Activated CD8-positive, alpha-beta memory T cell treated with anti-CD3 and anti-CD28 coated beads for 36 hours (primary cell): ENCODE data around the gene DYNLT1. TPM values are rescaled to one million over a fixed set of nuclear protein-coding genes. Genes with fewer than 3 reads are reported as not detected.
"Not testable (repeated sequence)": the region's sequence is repeated elsewhere in the genome, so short reads cannot be mapped to it uniquely, and the experiment has no call there.

ENCODE experiments used
- CTCF ChIA-PET: fragments of 350-600 bp; sonication (Branson Sonifier 250); formaldehyde crosslinking; loops from one replicate; lab custom pipeline; 2021; ENCODE audit warnings: antibody characterized with exemption; lab: Charles Lee
- POLR2A ChIA-PET: fragments of 350-600 bp; sonication (Branson Sonifier 250); formaldehyde crosslinking; loops from one replicate; lab custom pipeline; 2021; ENCODE audit warnings: antibody characterized with exemption; lab: Charles Lee
- total RNA-seq, 2 experiments: library from RNA; stranded (reverse); gene quantifications; one replicate each; pipeline ENCODE4 v1.2.3, GENCODE V29; 2021

DYNLT1 gene
- total RNA-seq, 2 experiments from 2014 or later = 90.6 to 100 TPM

DNA sequence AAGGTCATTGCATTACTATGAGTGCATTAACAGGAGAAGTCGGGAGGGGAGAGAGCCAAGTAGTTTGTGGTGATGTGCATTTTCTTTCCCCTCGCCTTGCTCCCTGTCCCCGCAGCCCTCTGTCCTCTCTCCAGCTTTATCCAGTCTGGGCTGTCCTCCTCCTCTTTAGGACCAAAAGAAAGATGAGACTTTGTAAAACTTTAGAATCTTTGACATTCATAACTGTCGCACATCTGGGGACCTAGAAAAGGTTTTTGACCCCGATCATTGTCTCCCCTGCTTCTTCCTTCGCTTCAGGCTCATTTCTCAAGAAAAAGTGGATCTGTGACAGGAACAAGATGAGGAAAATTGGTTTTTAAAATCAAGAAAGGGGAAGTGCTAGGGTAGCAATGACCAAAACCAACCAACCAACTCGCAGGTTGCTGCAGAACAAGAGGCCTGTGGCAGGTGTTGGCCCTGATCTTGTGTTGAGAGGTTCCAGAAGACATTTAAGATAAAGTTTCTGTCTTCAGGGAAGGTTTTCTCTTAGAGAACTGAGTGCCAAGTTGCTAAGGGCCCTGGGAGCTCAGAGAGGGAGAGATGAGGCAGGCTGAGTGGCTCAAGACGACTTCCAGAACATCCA is 22.9 kb upstream of the DYNLT1 start:
- ChIA-PET POLR2A (interaction anchor here (0.6 kb wide), 2 partner anchors 10 to 152 kb away, joined by 4 to 7 read pairs; partner anchors contain the start of gene EZR), CTCF (no interaction called here)

DNA sequence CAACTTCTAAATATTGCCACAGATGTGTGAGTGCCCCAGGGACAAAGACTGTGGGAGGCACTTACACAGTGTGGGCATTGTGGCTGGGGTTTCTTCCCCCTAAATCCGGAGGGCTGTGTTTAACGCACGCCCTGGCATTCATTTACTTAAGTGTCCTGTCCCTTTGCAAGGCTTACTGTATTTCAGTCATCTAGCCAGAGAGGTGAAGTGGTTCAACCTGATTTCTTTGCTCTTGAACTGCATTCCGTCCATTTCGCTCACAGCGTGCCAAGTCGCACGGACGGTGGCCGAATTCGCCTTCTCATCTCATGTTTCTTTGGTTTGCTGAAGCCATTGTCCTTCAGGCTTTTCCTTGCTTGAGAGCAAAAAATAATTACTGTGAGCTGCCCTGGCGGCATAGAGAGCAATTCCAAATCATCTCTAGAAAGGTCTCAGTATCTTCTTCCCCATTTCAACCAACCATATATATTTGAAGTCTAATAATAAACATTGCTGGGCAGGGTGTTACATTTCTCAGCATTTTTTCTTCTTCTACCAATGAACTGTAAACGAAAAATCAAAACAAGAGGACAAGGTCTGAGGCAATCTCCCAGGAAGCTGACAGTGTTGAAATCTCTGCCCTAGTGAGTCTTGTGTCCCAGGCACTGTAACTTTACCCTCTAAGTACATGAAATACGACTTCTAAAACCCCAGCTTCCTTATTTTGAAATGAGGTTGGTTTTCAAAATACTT is 22.3 kb upstream of the DYNLT1 start:
- ChIA-PET POLR2A (interaction anchor here (0.6 kb wide), 2 partner anchors 11 to 153 kb away, joined by 4 to 7 read pairs; partner anchors contain the start of gene EZR), CTCF (no interaction called here)

DNA sequence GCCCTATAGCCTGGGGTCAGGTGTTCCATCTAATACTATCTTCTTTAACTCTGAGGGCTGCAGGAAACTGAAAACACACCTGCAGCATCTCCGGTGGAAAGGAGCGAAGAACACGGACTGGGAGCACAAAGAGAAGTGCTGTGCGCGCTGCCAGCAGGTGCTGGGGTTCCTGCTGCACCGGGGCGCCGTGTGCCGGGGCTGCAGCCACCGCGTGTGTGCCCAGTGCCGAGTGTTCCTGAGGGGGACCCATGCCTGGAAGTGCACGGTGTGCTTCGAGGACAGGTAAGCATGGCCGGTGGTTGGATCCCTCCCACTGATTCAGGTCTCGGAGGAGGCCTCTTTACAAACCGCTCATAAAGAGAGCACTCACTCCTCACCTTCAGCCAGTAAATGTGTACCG is 20.8 kb upstream of the DYNLT1 start:
- ChIA-PET POLR2A (no interaction called here), CTCF (no interaction called here)

DNA sequence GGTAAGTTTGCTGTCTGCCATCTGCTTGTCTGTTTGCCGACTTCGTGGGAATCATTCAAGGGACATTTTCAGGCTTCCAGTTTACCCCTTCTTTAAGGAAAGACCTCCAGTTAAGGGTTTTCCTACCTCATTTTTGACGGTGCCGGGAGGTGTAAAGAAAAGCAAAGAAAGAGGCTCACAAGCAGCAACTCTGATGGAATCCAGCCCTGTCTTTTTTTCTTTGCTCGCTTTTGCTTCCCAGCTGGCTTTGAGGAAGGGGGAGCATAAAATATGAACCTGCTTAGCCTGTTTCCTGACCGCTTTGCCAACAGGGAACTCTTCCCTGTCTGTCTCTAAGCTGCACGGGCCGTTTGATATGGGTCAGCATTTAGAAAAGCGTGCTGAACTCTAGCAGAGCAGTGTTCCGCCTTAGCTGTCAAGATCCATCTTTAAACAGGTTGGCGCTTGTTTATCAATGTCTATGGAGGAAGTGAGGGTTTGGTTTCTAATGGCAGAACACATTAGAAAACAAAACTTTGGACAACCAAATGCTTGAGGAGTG is 19.2 kb upstream of the DYNLT1 start:
- POLR2A ChIA-PET = no interaction called here

DNA sequence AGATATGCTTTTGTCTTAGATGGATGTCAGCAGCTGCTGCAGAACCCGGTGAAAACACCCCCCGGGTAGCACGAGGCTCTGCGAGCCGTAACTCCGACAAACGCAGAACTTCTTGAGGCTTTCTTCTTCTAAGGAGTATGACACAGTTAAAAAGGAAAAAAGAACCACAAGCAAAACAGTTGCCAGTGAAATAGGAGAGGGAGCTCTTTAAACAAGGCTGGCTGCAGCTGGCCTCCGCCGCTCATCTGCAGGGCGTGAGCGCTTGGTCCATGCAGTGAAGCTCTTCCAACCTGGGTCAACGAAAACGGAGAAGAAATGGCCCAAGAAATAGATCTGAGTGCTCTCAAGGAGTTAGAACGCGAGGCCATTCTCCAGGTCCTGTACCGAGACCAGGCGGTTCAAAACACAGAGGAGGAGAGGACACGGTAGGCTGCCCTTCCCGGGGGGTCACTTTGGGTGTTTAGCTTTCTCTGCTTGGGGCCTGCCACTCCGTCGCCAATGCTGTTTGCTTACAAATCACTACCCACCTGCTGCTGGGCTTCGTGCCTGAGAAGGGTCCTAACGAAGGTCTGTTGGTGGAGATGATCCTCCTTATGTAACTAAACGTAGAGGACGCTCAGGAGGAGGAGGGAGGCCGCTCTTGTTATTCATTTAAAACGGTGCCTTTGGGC is 18.5 kb upstream of the DYNLT1 start:
- ChIA-PET POLR2A (no interaction called here), CTCF (interaction anchor here (1.8 kb wide), 1 partner anchor 16 kb away, joined by 3 read pairs; no protein-coding TSS in a partner anchor)

More for the DNA sequence above, 19.2 kb upstream of the DYNLT1 start:
- CTCF ChIA-PET = interaction anchor here (1.0 to 1.8 kb wide), 2 partner anchors 17 to 28 kb away, joined by 3 to 4 read pairs; no protein-coding TSS in a partner anchor

DNA sequence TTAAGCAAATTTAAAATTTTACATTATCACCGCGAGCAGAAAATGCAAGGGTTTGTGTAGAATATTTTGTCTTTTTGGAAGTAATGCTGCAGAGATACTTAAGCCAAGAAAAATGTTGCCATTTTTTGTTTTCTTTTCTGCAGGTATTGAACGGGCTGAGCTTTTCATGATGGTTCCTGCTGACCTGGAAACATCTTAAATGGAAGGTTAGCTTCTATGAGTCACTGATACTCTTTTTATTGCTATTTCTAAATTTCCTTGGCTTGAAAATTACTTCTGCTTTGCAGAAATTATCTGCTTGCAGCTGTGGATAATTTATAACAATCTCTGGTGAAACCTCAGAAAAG is 18.0 kb upstream of the DYNLT1 start:
- ChIA-PET CTCF (interaction anchor here (1.0 to 1.8 kb wide), 2 partner anchors 16 to 29 kb away, joined by 3 to 4 read pairs; no protein-coding TSS in a partner anchor), POLR2A (no interaction called here)

DNA sequence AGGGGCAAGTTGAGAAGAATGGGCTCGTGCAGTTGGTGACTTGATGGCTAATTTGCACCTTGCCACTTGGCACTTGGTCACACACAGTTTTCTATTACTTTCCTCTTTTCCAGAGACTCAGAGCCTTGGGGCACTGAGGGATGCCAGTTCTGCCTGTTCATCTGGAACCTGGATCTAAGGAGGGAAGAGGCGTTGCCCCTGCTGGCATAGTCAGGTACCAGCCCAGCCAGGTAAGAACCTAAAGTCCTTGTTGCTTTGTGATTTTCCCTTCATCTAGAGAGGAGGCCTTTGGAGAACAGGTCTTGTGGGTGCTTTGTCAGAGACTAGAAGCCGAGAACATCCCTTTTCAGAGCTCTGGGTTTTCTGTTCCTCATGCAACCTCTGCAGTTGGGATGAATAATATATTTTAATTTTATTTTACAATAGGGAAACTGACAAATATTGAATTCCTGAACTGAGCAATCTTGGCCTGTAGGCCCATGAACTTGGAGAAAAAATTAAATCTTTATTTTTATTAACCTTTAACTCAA is 16.7 kb upstream of the DYNLT1 start:
- CTCF ChIA-PET = no interaction called here
- POLR2A ChIA-PET = interaction anchor here (3.2 kb wide), 1 partner anchor 17 kb away, joined by 12 read pairs; the partner anchor contains the start of gene DYNLT1

DNA sequence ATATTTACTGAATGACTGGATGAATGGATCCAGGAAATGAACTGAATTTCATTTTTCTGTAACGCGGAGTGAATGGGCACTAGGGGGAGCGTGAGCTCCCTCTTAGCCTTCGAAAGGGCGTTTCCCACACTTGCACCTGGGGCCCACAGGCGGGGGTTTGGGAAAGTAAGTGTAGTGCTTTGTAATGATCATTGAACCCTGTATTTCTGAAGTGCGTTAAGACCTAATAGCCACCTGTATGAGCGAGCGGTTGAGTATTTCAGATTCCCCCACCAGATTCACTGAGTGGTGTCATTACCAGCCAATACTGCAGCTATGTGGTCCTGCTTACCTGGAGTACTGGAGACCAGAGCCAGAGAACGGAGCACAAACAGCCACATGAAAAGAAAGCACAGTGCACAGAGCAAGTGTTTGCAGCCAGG is 15.8 kb upstream of the DYNLT1 start:
- ChIA-PET CTCF (interaction anchor here (0.8 to 2.1 kb wide), 4 partner anchors 15 to 39 kb away, joined by 3 to 6 read pairs (median 4); no protein-coding TSS in a partner anchor), POLR2A (interaction anchor here (3.2 kb wide), 1 partner anchor 17 kb away, joined by 12 read pairs; the partner anchor contains the start of gene DYNLT1)

DNA sequence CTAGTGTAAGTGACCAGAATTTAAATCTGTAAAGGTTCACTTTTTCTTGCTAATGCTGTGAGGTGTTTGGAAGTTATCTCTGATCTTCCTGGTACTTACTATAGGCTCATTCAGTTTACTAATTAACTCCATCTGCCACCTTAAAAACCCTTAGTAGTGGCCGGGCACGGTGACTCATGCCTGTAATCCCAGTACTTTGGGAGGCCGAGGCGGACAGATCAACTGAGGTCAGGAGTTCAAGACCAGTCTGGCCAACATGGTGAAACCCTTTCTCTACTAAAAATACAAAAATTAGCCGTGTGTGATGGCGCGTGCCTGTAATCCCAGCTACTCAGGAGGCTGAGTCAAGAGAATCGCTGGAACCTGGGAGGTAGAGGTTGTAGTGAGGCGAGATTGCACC is 12.4 kb upstream of the DYNLT1 start:
- POLR2A ChIA-PET, CTCF ChIA-PET: not testable (repeated sequence)

DNA sequence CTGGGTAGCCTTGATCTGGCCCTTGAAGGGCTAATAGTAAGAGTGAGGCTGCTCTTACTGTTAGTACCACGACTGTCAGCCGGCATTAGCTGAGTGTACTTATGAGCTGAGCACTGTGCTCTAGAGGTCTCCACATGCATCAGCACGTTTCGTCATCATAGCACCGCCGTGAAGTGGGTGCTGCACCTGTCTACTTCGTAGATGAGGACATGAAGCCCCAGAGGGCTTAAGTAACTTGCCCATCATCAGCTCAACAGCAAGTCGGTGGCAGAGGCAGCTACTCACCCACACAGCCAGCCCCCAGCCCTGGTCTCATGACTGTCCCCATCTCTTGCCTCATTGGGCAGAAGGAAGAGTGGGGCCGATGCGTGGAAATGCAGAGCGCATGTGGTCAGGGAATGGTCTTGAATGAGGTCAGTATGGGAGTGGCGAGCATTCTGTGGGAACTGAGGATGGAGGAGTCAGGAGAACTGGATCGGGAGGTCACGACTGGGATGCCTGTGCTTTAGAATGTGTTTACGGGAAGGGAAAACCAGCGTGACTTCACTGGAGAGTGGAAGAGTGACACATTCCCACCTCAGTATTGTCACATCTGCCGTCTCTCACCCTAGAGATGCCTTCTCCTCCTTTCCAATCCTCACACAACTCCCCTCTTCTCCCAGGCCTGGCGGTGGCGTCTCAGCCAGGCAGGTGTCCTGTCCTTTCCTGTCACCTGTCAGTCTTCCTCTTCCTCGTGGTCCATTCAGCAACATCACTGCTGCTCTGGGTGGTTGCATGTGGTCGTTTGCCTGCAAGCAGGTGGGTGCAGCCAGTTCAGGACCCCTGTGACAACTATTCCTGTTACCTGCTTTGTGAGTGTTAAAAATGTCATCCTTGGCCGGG is 11.3 kb upstream of the DYNLT1 start:
- POLR2A ChIA-PET = interaction anchor here (0.5 to 1.2 kb wide), 2 partner anchors 13 to 24 kb away, joined by 4 to 5 read pairs; no protein-coding TSS in a partner anchor
- CTCF ChIA-PET = no interaction called here

DNA sequence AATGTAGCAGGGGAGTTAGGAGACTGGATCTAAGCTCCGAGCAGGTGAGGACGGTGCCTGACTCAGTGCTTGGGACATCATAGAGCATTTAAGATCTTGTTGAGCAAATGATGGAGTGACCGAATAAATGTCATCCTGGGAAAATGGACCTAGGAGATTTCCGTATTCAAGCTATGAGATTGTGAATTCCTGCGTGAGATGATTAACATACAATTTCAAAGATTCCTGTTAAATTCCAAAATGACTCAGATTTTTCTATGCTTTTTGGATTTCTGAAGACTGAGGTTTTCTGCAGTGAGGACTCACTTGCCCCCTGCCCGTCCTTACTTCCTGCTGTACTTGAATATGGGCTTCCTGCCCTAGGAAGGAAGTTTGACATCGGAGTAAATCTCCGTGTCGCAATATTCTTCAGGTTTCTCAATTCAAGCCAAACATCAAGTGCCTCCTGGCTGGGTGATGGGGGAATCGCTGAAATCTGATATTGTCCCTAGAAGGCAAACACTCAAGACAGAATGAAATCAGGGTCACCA is 10.5 kb upstream of the DYNLT1 start:
- ChIA-PET POLR2A (interaction anchor here (1.2 kb wide), 1 partner anchor 12 kb away, joined by 4 read pairs; no protein-coding TSS in a partner anchor), CTCF (no interaction called here)

DNA sequence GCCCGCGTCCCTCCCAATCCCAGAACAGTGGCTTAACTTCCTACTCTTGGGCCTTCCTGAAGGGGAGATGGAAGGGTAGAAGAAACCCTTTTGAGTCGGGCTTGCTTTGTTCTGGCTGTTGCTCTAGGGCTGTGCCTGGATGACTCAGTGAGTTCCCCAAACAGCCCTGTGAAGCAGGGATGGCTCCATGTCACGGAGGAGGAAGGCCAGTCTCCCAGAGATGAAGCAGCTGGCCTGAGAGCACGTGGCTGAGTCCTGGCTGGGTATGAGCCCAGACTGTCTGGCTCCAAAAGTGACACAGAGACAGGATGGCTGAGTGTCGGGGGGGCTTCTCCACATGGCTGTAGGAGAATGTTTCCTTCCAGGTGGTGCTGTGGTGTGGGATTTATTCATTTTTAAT is 10.0 kb upstream of the DYNLT1 start:
- ChIA-PET CTCF (interaction anchor here (2.5 kb wide), 1 partner anchor 36 kb away, joined by 7 read pairs; no protein-coding TSS in a partner anchor), POLR2A (interaction anchor here (1.2 kb wide), 1 partner anchor 11 kb away, joined by 4 read pairs; no protein-coding TSS in a partner anchor)

DNA sequence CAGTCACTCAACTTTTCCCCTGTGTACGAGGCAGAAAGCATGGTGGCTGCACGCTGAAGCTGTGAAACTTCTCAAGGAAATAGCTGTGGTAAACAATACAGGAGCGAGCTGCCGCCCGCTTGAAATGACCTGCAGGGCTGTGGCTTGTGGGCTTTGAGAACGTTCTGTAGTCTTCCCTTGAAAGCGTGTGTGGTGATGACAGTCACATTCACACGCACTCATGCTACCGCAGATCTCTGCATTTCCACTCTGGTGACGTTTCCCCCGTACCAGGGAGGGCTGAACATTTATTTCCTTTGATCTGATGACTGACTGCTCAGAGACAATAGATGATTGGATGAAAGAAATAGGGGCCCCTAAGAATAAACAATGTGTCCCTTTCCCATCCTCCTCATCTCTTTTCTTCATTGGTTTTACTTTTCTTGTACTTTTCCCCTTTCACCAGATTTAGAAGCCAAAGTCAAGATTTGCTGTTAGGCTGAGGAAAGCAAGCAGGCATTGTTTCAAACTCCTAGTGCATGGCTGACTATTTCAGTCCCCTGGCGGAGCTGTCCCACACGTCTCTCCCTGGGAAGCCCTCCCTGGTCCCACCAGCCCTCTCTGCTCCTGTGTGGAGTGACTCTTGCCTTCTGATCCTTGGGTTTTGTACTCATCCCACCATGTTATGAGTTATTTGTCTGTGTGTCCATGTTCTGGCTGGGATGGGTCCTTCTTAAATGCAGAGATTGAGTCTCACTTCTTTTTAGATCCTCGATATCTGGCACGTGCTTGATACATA is 9.2 kb upstream of the DYNLT1 start:
- POLR2A ChIA-PET = interaction anchor here (0.6 to 1.9 kb wide), 6 partner anchors 10 to 454 kb away, joined by 3 to 53 read pairs (median 4); partner anchors contain the start of gene DYNLT1

DNA sequence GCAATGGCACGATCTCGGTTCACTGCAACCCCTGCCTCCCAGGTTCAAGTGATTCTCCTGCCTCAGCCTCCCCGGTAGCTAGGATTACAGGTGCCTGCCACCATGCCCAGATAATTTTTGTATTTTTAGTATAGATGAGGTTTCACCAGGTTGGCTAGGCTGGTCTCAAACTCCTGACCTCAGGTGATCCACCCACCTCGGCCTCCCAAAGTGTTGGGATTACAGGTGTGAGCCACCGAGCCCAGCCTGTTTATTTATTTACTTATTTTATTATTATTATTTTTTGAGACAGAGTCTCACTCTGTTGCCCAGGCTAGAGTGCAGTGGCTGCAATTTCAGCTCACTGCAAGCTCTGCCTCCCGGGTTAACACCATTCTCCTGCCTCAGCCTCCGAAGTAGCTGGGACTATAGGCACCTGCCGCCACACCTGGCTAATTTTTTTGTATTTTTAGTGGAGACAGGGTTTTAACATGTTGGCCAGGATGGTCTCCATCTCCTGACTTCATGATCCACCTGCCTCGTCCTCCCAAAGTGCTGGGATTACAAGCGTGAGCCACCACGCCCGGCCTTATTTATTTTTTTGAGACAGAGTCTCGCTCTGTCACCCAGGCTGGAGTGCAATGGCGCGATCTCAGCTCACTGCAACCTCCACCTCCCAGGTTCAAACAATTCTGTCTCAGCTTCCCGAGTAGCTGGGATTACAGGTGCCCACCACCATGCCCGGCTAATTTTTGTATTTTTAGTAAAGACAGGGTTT is 7.6 kb upstream of the DYNLT1 start:
- POLR2A ChIA-PET = interaction anchor here (0.6 to 1.9 kb wide), 3 partner anchors 8 to 123 kb away, joined by 3 to 53 read pairs (median 6); partner anchors contain the start of gene DYNLT1
- CTCF ChIA-PET = interaction anchor here (1.4 to 2.5 kb wide), 3 partner anchors 8 to 39 kb away, joined by 3 to 10 read pairs (median 7); partner anchors contain the start of gene DYNLT1

More for the DNA sequence above, 9.2 kb upstream of the DYNLT1 start:
- CTCF ChIA-PET = interaction anchor here (1.0 to 2.5 kb wide), 3 partner anchors 9 to 37 kb away, joined by 3 to 10 read pairs (median 7); partner anchors contain the start of gene DYNLT1

DNA sequence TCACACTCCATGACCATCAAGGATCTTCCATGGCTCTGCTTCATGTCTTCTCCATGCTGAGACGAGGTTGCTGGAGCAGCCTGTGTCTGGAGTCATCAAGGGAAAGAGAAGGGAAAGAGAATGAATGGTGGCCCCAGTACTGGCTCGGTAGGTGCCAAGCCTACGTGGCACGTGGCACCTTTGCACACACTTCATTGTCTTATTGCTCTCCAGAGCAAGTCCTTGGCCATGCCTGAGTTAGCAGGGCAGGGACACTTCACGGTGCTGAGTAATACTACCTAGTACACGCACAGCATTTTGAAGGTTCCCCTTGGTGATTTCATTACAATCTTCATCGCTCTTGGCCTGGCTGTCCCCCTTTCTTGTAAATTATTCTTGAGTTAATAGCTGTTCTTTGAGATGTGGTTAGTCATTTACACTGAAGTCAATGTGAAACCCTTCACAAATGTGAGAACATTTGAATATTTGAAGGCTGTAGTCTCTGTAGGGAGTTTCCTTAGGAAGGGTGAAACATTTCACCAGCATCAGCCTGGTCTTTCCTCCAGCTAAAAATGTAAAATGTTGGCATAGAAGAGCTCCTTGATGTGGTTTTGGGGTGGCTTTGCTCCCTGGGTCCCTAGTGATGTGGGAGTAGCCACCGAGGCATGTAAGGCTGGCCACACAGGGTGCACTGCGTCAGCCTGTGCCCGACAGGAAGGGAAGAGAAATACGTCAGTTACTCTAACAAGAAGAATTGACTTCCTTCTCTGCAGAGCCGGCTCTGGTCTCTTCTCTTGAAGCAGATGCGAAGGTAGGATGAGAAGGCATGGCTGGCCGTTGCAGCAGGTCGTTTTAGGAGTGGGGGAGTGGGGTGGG is 5.0 kb upstream of the DYNLT1 start, which contains the start of gene SYTL3:
SYTL3 (plus strand) TSS at position 766 of the 855 bp plus-strand sequence. CDS start 13,215 bp downstream, outside the sequence.
- ChIA-PET POLR2A (interaction anchor here (0.7 to 1.4 kb wide), 6 partner anchors 8 to 885 kb away, joined by 3 to 4 read pairs (median 4); no protein-coding TSS in a partner anchor), CTCF (interaction anchor here (0.6 to 1.5 kb wide), 3 partner anchors 41 to 364 kb away, joined by 3 to 6 read pairs (median 5); no protein-coding TSS in a partner anchor)
